Measurements from ENCODE around the gene ENPP1. TPM values are rescaled to one million over a fixed set of nuclear protein-coding genes. Genes with fewer than 3 reads are reported as not detected.

The ENPP1 gene
- total RNA-seq, 1 experiment from 2014 or later, result 29.7 TPM

DNA sequence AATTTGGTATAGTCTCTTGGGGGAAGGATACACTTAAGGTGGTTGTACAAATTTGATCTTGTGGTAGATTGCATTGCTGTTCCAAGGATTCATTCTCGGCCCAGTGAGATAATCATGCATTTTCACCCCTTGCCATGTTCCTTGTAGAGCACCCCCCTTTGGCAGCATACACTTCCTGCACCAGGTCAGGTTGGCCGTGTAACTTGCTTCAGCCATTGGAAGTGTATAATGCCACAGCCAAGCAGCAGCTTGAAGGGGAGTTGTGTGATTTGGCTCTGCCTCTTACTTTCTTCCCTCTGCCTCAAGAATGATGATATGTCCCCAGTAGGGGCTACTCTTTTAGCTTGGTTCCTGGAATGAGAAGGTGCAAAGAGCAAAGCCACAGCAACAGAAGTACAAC, 121.4 kb downstream of the ENPP1 start (continued):
- TF ChIP-seq, protein P1, sequence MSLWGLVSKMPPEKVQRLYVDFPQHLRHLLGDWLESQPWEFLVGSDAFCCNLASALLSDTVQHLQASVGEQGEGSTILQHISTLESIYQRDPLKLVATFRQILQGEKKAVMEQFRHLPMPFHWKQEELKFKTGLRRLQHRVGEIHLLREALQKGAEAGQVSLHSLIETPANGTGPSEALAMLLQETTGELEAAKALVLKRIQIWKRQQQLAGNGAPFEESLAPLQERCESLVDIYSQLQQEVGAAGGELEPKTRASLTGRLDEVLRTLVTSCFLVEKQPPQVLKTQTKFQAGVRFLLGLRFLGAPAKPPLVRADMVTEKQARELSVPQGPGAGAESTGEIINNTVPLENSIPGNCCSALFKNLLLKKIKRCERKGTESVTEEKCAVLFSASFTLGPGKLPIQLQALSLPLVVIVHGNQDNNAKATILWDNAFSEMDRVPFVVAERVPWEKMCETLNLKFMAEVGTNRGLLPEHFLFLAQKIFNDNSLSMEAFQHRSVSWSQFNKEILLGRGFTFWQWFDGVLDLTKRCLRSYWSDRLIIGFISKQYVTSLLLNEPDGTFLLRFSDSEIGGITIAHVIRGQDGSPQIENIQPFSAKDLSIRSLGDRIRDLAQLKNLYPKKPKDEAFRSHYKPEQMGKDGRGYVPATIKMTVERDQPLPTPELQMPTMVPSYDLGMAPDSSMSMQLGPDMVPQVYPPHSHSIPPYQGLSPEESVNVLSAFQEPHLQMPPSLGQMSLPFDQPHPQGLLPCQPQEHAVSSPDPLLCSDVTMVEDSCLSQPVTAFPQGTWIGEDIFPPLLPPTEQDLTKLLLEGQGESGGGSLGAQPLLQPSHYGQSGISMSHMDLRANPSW (CRISPR knock-in tag; conservative IDR thresholded peaks at IDR 0.05; ENCODE audit: low read depth), result no peak
- no peak for TF ChIP-seq NFE2L1 (CRISPR knock-in tag; IDR thresholded peaks at IDR 0.05)

DNA sequence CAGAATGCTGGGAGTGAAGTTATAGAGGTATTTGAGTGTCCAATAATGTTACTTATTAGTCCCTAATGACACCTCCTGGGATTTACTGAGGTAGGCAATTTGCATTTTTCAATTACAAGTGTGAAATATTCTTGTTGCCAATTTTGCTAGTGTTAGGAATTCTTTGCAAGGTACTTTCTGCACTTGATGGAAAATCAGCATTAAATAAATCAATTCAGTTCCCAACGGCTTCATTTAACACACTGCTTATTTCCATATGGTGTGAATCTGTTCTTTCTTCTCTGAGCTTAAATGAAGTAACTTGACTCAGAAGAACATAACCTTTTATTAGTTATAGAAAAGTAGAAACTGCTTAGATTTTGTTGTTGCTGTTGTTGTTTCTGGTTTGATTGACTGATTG, 122.2 kb downstream of the ENPP1 start:
- Mint-ChIP-seq H3K4me1 (peaks cover 14% of the 10 kb centered on the region), H3K9me3 (no peaks in the 10 kb centered on the region), H3K36me3 (peaks cover 41% of the 10 kb centered on the region), H3K27ac (no peak overlapping the region), H3K27me3 (ENCODE audit: low read depth) (peaks cover 15% of the 10 kb centered on the region; the same call in 1 of the 2 replicates), H3K4me3 (no peak overlapping the region)
- POLR2A ChIA-PET, result interaction anchor here (1.6 kb wide), 1 partner anchor 21 kb away, joined by 4 read pairs; the partner anchor contains the start of gene CCN2
- TF ChIP-seq, protein P2, sequence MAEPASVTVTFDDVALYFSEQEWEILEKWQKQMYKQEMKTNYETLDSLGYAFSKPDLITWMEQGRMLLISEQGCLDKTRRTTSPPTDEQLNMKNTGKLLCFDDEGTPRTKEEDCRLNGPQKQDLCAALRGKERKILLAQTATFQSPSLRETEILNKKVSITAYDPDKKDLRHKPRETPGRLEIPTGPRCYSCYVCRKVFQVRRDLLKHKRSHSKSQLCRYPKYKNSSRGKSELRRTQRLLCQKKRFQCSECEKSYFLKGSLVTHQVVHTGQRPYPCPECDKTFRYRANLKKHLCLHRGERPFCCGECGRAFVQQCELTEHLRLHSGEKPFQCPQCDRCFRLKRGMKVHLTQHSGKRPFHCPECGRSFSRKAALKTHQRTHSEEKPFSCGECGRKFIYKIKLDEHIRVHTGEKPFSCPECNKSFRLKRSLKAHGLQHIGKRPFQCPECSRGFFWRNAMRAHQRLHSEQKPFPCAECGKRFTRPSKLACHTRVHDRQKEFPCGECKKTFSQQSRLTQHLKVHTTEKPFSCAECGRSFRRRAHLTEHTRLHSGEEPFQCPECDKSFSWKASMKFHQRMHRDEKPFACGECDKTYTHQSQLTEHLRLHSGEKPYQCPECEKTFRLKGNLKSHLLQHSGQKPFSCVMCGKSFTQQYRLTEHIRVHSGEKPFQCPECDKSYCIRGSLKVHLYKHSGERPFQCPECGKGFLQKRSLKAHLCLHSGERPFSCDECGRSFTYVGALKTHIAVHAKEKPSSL (CRISPR knock-in tag; conservative IDR thresholded peaks at IDR 0.05), result no peak
- CTCF ChIA-PET, result interaction anchor here (0.7 to 1.0 kb wide), 2 partner anchors 16 to 21 kb away, joined by 4 to 7 read pairs; partner anchors contain the start of gene CCN2
- DNase-seq (ENCODE audit: low spot score) (no peak), ATAC-seq (no peak)

DNA sequence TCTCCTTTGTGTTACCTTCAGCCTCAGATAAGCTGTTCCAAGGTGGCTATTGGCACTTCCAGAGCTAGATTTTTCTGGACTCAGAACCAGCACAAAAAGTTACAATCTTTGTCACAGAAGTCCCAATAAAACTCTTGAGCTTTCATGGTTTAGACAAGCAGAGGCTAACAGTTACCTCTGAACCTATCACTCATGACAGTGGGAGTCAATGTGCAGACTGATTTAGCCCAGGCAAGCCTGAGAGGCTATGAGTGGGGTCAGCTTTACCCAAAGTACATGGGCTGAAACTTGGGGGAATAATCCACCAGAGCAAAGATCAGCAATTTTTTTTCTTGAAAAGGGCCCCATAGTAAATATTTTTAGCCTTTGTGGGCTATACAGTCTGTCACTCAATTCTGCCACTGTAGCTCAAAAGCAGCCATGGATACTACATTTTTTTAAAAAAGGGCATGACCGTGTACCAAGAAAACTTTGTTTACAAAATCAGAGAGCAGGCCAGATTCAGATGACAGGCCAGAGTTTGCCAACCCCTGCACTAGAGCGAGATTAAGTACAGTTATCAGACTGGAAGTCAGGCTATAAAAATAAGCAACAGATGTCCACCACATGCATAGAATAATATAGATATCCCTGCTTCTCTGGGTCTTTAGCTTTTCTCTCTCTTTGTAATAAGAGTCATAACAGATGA, 123.4 kb downstream of the ENPP1 start:
- H3K9me3 Mint-ChIP-seq, result no peaks in the 10 kb centered on the region
- DNase-seq (ENCODE audit: low spot score) (no peak), ATAC-seq (no peak)
- H3K4me3 Mint-ChIP-seq, result no peak overlapping the region
- H3K4me1 Mint-ChIP-seq, result peaks cover 14% of the 10 kb centered on the region
- TF ChIP-seq MYBL2 (CRISPR knock-in tag; IDR thresholded peaks at IDR 0.05), result no peak
- TF ChIP-seq TP53 (CRISPR knock-in tag; IDR thresholded peaks at IDR 0.05), result no peak
- no peak for TF ChIP-seq CBFB (CRISPR knock-in tag; IDR thresholded peaks at IDR 0.05; ENCODE audit: low read depth)
- TF ChIP-seq NR1H2 (CRISPR knock-in tag; IDR thresholded peaks at IDR 0.05), result no peak
- TF ChIP-seq, protein P3, sequence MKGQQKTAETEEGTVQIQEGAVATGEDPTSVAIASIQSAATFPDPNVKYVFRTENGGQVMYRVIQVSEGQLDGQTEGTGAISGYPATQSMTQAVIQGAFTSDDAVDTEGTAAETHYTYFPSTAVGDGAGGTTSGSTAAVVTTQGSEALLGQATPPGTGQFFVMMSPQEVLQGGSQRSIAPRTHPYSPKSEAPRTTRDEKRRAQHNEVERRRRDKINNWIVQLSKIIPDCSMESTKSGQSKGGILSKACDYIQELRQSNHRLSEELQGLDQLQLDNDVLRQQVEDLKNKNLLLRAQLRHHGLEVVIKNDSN (CRISPR knock-in tag; IDR thresholded peaks at IDR 0.05), result no peak
- TF ChIP-seq, protein P4, sequence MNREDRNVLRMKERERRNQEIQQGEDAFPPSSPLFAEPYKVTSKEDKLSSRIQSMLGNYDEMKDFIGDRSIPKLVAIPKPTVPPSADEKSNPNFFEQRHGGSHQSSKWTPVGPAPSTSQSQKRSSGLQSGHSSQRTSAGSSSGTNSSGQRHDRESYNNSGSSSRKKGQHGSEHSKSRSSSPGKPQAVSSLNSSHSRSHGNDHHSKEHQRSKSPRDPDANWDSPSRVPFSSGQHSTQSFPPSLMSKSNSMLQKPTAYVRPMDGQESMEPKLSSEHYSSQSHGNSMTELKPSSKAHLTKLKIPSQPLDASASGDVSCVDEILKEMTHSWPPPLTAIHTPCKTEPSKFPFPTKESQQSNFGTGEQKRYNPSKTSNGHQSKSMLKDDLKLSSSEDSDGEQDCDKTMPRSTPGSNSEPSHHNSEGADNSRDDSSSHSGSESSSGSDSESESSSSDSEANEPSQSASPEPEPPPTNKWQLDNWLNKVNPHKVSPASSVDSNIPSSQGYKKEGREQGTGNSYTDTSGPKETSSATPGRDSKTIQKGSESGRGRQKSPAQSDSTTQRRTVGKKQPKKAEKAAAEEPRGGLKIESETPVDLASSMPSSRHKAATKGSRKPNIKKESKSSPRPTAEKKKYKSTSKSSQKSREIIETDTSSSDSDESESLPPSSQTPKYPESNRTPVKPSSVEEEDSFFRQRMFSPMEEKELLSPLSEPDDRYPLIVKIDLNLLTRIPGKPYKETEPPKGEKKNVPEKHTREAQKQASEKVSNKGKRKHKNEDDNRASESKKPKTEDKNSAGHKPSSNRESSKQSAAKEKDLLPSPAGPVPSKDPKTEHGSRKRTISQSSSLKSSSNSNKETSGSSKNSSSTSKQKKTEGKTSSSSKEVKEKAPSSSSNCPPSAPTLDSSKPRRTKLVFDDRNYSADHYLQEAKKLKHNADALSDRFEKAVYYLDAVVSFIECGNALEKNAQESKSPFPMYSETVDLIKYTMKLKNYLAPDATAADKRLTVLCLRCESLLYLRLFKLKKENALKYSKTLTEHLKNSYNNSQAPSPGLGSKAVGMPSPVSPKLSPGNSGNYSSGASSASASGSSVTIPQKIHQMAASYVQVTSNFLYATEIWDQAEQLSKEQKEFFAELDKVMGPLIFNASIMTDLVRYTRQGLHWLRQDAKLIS (CRISPR knock-in tag; IDR thresholded peaks at IDR 0.05; ENCODE audit: borderline replicate concordance), result no peak
- TF ChIP-seq, protein P5, sequence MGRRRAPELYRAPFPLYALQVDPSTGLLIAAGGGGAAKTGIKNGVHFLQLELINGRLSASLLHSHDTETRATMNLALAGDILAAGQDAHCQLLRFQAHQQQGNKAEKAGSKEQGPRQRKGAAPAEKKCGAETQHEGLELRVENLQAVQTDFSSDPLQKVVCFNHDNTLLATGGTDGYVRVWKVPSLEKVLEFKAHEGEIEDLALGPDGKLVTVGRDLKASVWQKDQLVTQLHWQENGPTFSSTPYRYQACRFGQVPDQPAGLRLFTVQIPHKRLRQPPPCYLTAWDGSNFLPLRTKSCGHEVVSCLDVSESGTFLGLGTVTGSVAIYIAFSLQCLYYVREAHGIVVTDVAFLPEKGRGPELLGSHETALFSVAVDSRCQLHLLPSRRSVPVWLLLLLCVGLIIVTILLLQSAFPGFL (CRISPR knock-in tag; IDR thresholded peaks at IDR 0.05; ENCODE audit: borderline replicate concordance), result no peak
- TF ChIP-seq NR2C2 (CRISPR knock-in tag; IDR thresholded peaks at IDR 0.05), result no peak
- TF ChIP-seq ZNF138 (CRISPR knock-in tag; conservative IDR thresholded peaks at IDR 0.05), result no peak
- TF ChIP-seq TEAD4 (CRISPR knock-in tag; IDR thresholded peaks at IDR 0.05), result no peak
- TF ChIP-seq, protein P6, sequence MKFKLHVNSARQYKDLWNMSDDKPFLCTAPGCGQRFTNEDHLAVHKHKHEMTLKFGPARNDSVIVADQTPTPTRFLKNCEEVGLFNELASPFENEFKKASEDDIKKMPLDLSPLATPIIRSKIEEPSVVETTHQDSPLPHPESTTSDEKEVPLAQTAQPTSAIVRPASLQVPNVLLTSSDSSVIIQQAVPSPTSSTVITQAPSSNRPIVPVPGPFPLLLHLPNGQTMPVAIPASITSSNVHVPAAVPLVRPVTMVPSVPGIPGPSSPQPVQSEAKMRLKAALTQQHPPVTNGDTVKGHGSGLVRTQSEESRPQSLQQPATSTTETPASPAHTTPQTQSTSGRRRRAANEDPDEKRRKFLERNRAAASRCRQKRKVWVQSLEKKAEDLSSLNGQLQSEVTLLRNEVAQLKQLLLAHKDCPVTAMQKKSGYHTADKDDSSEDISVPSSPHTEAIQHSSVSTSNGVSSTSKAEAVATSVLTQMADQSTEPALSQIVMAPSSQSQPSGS (CRISPR knock-in tag; IDR thresholded peaks at IDR 0.05; ENCODE audit: borderline replicate concordance, low read depth), result no peak
- ChIA-PET CTCF (no interaction called here), POLR2A (no interaction called here)
- peaks cover 34% of the 10 kb centered on the region for H3K36me3 Mint-ChIP-seq
- peaks cover 15% of the 10 kb centered on the region; the same call in 1 of the 2 replicates for H3K27me3 Mint-ChIP-seq (ENCODE audit: low read depth)
- no peak overlapping the region for H3K27ac Mint-ChIP-seq

Measured in WTC11 (cell line).